Measurements from ENCODE around the gene KLC4.

The KLC4 gene

DNA sequence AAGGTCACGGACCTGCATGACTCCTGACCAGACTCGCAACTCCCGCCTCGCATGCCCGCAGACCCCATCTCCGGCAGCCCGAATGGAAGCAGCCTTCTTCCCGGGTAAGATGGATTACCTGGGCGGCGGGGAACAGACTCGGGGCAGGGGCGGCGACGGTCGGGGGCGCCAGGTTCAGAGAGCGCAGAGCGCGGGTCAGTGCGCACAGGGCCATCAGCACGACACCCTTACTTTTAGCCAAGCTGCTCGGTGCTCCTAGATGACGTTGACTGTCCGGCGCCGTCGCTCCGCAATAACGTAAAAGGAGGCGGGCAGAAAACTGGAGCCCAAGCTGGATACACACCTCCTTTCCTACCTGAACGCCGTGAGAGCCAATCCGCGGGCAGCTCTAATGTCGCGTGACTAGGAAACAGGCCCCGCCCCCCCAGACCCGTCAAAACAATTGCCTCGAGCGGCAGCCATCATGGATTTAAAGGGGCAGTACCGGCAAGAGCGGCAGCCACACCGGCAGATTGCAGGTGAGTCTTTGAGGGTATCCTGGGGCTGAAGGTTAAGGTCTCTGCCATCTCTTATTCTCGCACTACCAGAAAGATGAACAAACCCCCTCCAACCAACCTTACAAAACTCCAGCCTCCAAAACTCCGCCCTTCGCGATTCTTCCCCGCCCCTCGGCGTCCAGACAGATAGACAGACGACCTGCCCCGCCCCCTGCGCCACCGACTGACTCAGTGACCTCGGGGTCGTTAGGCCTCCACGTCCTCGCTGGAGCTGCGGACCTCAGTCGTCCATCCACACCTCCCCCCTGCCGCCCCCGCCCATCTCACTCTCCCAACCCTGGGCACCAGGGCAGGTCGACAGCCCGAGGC is at the start of gene KLC4, which contains the start of gene MRPL2:
KLC4 (plus strand) TSS at position 464 of the 866 bp plus-strand sequence. CDS start 1,705 bp downstream, outside the sequence.
MRPL2 (minus strand) TSS at position 267 of the 866 bp plus-strand sequence; CDS start at position 214, 53 bp downstream.
- FAIRE-seq (peak; percentile 96), DNase-seq (ENCODE audit: extremely low spot score, insufficient read length, low read depth) (peak; percentile 97)

DNA sequence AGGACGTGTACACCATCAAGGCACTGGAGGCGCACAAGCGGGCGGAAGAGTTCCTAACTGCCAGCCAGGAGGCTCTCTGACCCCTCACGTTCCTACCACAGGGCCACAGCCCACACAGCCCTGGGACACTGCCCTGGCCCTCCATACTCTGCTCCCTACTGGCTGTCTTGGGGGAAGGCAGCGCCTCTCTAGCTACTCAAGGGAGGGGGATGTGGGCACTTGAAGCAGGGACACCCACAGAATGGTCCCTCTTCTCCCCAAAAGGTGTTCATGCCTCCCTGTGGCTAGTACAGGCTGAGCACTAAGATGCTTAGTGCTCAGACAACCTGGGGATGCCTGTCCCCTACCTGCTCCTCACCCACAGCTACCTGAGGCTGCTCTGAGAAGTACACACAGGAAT is 48.2 kb upstream of the KLC4 start:
- FAIRE-seq: no peak
- DNase-seq (ENCODE audit: extremely low spot score, insufficient read length, low read depth): no peak

DNA sequence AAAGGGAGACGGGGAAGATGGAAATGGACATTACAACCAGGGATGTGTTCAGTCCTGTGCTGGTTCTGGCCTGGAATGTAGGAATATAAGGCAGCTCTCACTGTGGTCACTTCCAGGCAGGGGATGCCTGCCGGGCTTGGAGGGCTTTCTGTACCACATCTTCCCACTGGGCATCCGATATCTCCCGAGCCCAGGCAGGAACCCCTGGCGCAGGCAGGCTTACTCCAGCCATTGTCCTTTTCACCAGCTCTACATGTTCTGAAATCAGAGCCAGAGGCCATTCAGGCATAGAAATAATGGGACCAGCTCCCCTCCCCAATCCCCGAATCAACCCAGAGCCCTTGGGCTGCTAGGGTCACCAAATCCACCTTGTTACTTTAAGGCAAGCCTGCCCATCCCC is 47.1 kb upstream of the KLC4 start:
- no peak for DNase-seq (ENCODE audit: extremely low spot score, insufficient read length, low read depth)
- FAIRE-seq: no peak

DNA sequence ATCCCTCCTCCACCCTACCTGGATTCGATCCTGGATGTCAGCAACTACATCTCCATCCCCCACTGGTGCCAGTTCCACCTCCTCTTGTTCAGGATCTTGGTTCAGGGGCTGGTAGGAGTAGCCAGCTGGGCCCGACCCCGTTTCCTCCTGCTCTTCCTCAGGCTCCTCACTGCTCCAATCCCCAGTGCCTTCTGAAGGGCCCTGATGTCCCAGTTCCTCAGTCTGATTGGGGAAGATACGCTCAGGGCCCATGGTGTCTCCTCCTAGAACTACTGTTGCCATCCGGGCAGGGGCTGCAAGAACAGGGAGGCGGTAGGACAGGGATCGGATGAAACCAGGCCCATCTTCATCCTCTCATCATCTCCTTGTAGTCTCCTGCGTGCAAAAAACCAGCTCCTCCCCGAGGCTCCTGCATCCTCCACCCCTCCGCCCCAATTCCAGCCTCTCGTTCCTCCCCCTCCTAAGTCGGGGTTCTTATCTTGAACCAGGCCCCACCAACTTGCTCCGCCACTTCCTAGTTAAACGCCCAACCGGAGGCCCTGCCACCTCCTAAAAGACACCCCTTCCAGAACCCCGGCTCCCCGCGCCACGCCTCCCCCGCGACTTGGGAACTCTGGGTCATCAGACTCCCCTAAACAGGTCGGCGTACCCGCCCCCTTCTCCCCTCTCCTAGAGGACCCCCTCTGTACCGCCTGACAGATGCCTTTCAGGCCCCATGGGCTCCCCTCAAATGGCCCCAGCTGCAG is 46.2 kb upstream of the KLC4 start:
- FAIRE-seq (no peak), DNase-seq (ENCODE audit: extremely low spot score, insufficient read length, low read depth) (no peak)

DNA sequence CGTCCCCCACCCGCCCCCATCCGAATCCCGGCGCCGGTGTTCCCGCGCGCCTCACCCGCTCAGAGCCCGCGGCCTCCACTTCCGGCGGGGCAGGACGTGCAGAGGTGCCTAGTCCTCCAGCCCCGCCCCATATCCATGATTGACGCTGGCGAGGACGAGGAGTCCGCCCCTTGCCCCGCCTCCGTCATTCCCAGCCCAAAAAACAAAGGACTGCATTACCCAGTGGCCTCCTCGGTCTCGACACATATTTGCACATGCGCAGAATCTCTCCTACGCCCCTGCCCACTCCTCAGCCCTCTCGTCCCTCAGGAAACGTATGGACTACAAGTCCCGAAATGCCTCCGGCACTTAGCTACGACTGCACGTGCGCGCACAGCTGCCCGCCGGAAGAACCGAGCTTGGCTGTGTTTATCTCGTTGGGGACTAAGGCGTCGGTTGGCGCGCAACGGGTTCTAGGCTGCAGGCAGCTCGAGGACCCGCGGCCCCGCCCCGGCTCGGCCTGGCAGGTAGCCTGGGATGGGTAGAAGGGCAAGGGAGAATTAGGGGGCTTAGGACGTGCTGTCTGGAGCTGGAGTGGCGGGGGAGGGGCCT is 45.5 kb upstream of the KLC4 start, which contains the start of the genes KLHDC3 and MEA1:
KLHDC3 (plus strand) TSS at position 407 of the 591 bp plus-strand sequence. CDS start 2,944 bp downstream, outside the sequence.
MEA1 (minus strand) TSS at position 104 of the 591 bp plus-strand sequence. CDS start 133 bp downstream, outside the sequence.
- FAIRE-seq: peak; percentile 99

DNA sequence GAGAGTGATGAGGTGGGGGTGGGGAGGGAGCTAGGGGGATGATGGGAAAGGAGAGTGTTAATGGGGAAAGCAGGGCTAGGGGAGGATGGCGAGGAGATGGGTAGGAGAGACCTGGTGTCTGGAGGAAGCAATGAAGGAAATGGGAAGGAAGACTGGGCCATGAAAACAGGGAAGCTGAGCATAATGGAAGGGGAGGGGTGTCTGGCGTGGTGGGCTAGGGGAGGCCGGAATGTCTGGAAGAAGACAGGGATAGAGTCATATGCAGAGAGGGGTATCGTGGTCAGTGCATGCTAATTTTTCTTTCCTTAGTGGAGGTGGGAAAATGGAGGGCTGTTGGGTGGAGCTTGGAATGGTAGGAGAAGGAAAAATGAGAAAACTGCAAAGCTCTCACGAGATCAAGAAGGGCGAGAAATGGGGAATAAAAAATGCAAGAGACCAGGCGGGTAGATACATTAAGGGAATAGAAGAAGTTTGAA is 45.0 kb upstream of the KLC4 start:
- no peak for FAIRE-seq
- DNase-seq (ENCODE audit: extremely low spot score, insufficient read length, low read depth): no peak

More for the DNA sequence above, 45.5 kb upstream of the KLC4 start, which contains the start of the genes KLHDC3 and MEA1:
- DNase-seq (ENCODE audit: extremely low spot score, insufficient read length, low read depth): peak; percentile 99

DNA sequence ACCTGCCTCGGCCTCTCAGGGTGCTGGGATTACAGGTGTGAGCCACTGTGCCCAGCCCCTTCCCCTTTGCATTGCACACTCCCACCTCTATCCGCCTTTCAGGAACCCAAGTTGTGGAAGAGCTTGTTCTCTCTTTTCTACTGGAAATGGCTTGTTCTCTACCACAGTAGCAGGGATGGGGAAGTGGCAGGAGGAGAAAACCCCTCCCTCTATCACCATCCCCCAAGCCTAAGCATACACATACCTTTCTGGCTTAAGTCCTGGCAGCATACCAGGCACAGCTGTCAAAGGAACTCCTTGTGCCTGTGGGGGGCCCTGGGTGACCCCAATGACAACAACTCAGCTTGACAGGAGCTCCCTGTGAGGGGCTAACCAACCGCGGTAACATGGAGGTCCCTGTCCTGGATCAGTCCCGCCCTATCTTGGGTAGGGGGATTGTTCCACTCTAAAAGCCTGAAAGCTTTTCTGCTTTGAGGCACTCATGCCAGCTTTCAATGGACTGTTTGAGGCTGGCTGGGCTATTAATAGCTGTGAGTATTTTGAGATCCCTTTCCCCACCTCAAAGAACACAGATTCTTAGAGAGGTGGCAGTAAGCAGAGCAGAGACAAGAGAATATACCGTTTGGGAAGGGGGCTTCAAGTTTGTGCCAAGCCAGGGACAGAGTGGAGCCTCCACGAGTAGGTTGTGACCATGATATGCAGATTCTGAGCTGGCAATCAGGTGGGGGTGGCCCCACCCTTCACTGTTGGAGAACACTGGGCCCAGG is 43.1 kb upstream of the KLC4 start:
- FAIRE-seq: no peak

DNA sequence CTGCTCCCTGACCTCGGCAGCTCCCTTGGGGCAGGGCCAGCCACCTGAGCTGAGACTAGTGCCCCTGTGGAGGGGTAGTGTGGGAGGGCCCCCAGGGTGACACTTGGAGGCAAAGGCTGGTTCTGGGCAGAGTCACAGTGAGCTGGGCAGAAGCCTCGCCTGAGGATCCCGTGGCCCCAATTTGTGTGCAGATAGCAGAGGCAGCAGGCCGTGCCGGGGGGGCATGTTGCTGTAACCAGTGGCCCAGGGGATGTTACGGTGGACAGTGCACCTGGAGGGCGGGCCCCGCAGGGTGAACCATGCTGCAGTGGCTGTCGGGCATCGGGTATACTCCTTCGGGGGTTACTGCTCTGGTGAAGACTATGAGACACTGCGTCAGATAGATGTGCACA is 42.5 kb upstream of the KLC4 start:
- FAIRE-seq: no peak
- DNase-seq (ENCODE audit: extremely low spot score, insufficient read length, low read depth): no peak

More for the DNA sequence above, 43.1 kb upstream of the KLC4 start:
- DNase-seq (ENCODE audit: extremely low spot score, insufficient read length, low read depth): no peak

DNA sequence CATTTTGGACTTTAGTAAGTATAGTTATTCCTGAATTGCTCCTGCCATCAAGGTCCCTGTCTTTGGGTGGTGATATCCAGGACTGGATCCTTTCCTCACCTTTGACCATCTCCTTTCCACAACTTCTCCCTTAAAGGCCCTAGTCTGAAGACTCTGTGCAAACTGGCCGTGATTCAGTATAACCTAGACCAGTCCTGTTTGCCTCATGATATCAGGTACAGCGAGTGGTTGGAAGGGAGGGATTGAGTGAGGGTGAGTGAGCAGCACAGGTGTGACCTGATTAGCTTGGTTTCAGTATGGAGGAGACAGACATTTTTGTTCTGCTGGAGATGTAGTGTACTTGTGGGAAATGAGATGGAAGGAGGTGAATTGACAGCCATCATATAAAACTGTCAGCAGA is 40.3 kb upstream of the KLC4 start:
- no peak for DNase-seq (ENCODE audit: extremely low spot score, insufficient read length, low read depth)

DNA sequence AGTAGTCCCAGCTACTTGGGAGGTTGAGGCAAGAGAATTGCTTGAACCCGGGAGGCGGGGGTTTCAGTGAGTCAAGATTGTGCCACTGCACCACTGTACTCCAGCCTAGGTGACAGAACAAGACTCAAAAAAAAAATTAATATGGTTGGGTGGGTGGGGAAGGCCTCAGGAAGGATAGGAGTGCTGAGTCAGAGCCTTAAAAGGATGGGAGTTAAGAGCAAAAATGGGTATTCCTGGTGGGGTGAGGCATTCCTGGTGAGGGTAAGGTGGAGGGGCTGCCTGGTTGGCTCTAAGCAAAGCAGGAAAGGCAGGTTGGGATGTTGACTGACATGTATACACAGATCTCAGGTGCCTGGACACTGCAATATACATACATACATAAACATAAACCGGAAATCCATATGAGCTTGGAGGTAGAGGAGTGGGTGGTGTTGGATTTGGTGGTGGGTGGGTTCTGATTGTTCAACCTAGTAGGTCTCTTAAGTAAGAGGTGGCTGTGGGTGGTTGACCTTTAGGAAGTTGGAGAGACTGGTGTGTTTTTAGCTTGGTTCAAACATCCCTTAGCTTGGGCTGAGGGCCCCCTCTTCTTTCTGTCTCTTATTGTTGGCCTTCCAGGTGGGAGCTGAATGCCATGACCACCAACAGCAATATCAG is 39.3 kb upstream of the KLC4 start:
- no peak for FAIRE-seq
- DNase-seq (ENCODE audit: extremely low spot score, insufficient read length, low read depth): no peak

More for the DNA sequence above, 40.3 kb upstream of the KLC4 start:
- FAIRE-seq: no peak

DNA sequence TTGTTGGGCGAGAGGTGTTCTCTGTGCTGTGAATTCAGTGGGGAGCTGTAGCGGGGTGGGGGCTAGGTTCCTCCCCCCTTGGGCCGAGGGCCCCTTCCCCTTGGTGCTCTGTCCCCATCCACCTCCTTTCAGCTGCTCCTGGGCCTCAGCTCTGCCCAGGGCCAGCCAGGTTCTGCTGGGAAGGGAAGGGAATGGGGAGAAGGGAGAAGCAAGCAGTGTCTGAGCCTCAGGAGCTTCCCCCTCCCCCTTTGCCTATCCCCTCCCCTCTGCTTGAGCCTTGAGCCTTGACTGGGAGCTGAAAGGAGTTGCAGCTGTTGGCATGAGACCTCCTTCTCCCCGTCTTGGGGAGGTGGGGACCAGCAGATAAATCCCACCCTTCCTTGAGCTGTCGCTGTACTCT is 38.6 kb upstream of the KLC4 start:
- FAIRE-seq (no peak), DNase-seq (ENCODE audit: extremely low spot score, insufficient read length, low read depth) (no peak)

DNA sequence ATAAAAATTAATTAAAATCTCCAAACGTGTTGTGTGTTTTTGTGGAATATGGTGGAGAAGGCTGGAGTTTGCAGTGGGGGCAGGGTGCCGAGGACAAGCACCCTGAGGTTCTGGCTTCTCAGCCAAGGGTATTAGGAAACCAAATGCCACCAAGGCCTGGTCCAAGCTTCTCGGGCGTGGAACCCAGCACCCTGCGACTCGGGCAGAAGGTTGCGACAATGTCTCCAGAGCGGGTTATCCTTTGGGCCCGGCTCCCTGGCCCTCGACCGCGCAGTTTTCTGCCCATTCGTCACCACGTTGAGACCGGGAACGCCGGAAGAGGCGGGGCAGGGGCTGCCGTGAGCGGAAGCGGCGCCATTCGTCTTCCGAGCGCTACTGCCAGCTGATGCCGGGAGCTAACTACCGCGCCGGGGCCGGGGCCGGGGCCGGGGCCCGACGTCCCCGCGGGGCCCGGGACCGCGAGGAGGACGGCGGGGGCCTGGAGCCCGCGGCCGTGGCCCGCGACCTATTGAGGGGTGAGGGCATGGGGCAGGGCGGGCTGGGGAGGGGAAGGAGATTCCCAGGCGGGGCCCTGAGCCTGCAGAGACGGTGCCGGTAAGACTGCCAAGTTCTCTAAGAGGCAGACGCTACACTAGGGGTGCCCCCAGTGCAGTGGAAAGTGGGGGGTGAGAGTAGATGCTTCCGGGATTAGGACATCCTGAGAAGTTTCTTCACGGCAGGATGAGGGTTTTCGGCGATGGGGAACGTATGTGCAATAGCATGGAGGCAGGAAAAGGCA is 38.0 kb upstream of the KLC4 start, which contains the start of gene RRP36:
RRP36 (plus strand) TSS at position 354 of the 778 bp plus-strand sequence; CDS start at position 386, 32 bp downstream.
- FAIRE-seq (peak; percentile 72), DNase-seq (ENCODE audit: extremely low spot score, insufficient read length, low read depth) (peak; percentile 80)

DNA sequence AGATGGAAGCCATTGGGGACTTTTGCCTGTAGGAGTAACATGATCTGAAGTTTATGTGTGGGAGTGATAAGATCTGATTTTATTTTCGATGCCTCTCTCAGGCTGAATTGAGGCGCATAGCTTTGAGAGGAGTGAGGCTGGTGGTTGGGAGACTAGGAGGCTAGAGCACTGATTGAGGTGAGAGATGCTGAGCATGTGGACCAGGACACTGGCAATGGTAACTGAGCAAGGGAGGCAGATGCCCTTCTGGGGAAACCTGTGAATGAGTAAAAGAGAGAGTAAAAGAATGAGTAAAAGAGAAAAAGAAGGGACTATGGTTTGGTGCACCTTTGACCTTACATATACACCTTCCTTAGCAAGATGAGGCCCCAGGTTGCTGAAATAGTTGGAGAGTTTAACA is 35.0 kb upstream of the KLC4 start:
- FAIRE-seq (no peak), DNase-seq (ENCODE audit: extremely low spot score, insufficient read length, low read depth) (no peak)

DNA sequence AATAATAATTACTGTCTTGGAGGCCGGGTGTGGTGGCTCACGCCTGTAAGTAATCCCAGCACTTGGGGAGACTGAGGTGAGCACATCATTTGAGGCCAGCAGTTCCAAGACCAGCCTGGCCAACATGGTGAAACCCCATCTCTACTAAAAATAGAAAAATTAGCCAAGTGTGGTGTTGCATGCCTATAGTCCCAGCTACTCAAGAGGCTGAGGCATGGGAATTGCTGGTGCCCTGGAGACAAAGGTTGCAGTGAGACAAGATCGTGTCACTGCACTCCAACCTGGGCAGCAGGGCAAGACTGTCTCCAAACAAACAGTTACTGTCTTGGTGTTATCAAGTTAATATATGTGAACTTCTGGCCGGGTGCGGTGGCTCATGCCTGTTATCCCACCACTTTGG is 33.1 kb upstream of the KLC4 start:
- DNase-seq (ENCODE audit: extremely low spot score, insufficient read length, low read depth) (no peak), FAIRE-seq (no peak)

DNA sequence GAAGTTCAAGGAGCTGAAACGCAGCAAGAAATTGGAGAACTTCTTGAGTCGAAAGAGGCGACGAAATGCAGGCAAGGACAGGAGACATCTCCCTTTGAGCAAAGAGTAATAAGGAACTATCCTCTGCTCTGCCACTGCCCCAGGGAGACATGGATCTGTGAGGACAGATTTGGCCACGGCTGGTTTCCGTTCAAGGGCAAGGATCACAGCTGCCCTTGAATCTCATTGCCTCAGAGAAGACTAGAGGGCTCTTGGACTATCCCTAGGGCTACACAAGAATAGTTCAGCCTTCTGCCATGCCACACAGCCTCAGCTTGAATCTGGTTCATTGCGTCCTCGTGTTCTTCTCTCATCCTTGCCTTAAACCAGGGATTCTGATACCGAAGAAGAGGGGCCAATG is 30.3 kb upstream of the KLC4 start:
- FAIRE-seq: no peak
- DNase-seq (ENCODE audit: extremely low spot score, insufficient read length, low read depth): no peak

DNA sequence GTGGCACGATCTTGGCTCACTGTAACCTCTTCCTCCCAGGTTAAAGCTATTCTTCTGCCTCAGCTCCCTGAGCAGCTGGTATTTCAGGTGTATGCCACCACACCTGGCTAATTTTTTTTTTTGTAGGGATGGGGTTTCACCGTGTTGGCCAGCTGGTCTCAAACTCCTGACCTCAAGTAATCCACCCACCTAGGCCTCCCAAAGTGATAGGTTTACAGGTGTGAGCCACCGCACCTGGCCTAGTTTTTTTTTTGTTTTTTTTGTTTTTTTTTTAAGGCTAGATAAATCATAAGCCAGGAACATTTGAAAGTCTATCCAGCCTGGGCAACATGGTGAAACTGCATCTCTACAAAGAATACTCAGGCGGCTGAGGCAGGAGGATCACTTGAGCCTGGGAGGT is 27.1 kb upstream of the KLC4 start:
- DNase-seq (ENCODE audit: extremely low spot score, insufficient read length, low read depth) (no peak), FAIRE-seq (no peak)

DNA sequence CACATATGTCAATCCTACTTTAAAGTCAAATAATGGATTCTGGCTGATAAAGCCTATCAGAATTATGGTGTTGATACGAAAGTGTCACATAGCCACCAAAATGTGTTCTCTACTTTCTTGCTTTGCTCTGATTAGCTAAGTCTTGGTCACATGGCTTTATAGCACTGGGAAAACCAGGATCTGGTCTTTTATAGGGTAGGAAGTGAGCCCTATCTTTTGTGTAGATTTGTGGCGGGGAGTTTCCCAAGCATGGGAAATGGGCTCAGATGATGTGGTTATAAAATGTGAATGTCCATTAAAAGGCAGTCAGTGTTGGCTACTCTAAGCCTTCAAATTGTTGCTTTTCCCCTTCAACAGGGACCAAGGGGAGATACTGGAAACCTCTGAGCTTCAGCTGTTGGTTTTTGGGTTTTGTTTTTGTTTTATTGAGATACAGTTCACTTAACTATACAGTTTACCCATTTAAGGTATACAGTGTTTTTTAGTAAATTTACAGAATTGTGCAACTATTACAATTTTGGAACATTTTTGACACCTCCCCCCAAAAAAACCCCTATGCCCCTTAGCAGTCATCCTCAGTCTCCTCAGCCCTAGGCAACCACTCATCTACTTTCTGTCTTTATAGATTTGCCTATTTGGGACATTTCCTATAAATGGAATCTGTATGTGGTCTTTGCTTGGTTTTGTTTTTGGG is 25.8 kb upstream of the KLC4 start:
- no peak for DNase-seq (ENCODE audit: extremely low spot score, insufficient read length, low read depth)
- no peak for FAIRE-seq

DNA sequence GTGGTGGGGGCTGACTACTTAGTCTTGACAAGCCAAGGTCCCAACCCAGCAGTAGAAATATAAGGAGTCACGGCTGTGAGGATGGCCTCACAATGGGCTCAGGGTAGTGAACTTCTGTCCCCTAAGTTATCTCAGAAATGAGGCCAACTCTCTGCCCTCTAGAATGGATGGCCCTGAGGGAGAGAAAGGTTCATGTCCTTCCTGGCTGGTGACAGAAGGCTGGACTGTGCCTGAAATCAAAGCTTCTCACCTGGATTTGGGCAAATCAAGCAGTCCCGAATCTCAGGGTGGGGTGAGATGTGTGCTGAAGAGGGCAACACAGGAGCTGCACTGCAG is 25.3 kb upstream of the KLC4 start:
- no peak for DNase-seq (ENCODE audit: extremely low spot score, insufficient read length, low read depth)
- FAIRE-seq: no peak

Data from GM18507 (cell line).